GM18519 (cell line): Measurements from ENCODE around the gene CS.
A peak's percentile ranks its signal among the peaks of the same experiment; 100 is the strongest.
"Not testable (repeated sequence)": the region's sequence is repeated elsewhere in the genome, so short reads cannot be mapped to it uniquely, and the experiment has no call there.

Experiments
- ATAC-seq: cut with Tn5 transposase; IDR thresholded peaks from one replicate; pipeline ENCODE4 v1.9.1; 2021; ENCODE audit warnings: mild to moderate bottlenecking, moderate library complexity; ENCODE audit not compliant: unreplicated experiment, low FRiP score

The CS gene

DNA sequence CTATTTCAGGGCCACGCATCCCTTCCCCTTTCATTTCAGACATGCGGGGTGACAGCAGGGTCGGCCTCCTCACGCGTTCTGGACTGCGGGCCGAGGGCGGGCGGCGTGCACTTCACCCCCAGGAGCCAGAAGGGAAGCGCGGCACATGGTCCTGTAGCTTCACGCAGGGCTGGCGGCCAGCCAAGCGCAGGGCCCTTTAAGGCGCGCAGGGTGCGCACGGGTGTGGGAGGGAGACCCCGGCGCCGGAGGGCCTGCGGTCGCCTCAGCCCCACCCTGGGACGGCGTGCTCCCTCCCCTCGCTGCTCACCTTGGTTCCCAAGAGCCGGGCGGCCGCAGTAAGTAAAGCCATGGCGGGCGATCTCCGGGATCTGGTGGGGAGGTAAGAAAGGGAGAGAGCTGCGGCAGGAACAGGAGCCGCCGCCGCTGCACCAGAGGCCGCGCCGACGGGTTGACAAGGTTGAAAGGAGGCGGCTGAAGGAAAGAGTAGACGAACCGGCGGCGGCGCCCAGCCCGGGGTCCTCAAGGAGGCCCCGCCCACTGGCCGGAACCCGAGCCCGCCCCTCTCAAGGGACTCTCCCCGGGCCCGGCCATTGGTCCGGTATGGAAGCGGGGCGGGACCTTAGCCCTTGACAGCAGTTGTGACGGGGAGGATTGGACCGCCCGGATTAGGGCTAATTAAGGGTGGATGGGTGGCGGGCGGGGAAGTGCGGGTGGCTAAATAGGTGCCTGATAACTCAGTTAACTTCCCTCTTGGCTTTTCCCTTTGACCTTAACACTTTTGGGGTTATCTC lies at the start of gene CS:
TSS of gene CS (minus strand) at position 478 of the 791 bp plus-strand sequence. CDS start at position 349, 129 bp downstream.
- ATAC-seq = peak; percentile 79

DNA sequence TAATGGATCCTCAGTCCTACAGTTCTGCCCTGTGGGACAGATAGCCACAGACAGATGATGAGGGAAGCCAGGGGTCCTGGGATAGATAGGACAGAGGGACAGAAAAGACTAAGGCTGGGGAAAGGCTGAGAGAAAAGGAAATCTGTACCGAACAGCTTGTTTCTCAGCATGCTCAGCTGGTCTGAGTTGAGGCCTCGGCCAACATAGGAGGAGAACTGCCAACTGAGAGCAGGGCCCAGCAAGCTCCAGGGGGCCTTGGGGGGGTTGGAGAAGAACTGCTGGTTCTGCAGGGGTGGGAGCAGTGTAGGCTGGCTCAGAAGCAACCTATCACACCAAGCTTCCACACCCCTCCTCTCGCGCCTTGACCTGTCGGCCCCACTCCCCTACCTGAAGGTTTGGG lies 48.6 kb upstream of the CS start:
- ATAC-seq = no peak

DNA sequence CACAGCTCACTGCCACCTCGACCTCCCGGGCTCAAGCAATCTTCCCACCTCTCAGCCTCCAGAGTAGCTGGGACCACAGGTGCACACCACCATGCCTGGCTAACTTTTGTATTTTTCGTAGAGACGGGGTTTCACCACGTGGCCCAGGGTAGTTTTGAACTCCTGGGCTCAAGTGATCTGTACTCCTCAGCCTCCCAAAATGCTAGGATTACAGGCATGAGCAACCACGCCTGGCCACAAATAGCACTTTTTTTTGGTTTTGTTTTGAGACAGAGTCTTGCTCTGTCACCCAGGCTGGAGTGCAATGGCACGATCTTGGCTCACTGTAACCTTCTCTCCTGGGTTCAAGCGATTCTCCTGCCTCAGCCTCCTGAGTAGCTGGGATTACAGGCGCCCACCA lies 47.1 kb upstream of the CS start:
- not testable (repeated sequence) for ATAC-seq

DNA sequence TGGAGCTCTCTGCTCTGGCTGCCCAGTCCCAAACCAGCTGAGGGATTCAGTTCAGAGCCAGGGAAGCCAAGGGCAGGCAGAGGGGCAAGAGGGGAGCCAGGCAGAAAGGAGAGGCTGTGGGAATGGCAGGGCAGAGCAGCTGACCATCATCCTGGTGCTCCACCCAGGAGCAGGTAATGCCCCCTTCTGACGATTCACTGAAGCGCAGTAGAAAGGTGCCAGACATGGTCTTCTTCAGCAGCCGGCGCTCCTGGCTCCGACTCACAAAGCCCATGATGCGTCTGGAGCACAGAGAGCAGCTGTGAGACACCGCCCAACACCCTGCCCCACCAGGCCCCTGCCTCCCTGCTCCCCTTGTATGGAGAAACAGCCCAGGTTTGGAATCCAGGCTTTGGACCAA lies 46.5 kb upstream of the CS start:
- ATAC-seq = no peak

DNA sequence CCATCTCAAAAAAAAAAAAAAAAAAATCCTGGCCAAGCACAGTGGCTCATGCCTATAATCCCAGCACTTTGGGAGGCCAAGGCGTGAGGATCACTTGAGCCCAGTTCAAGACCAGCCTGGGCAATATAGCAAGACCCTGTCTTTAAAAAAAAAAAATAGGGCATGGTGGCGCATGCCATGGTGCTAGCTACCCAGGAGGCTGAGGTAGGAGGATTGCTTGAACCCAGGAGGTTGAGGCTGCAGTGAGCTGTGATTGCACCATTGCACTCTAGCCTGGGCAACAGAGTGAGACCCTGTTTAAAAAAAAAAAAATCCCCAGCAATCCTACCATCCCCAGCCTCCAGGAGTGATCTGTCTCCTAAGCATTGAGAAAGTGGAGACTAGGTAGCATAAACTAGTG lies 42.2 kb upstream of the CS start:
- ATAC-seq = not testable (repeated sequence)

DNA sequence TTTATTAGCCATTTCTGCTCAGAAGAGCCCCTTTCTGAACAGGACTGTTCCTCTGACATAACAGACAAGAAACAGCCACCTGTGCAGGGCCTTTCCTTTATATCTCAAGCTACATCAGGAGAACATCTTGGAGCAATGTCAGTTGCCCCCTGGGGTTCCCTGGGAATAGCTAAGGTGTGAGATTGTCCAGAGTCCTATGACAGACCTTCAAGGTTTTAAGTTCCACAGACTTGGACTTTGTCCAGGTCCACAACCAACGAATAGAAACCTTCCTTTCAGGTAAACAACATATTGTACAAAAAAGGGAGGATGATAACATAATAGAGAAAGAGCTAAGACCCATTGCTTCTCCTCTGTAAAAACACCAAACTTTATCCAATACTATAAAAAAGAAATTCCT lies 41.5 kb upstream of the CS start:
- ATAC-seq = no peak

DNA sequence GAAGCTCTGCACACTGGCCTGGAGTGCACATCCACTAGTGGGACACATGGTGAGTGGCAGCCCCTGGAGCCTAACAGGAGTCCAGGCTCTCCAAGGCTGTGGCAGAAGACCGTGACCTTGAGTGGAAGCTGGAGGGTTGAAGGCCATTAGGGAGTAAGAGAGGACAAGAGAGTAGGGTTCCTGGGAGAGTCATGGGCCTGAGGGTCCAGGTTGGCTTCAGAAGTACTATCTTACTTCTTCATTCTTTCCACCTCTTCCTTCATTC lies 39.0 kb upstream of the CS start:
- no peak for ATAC-seq

DNA sequence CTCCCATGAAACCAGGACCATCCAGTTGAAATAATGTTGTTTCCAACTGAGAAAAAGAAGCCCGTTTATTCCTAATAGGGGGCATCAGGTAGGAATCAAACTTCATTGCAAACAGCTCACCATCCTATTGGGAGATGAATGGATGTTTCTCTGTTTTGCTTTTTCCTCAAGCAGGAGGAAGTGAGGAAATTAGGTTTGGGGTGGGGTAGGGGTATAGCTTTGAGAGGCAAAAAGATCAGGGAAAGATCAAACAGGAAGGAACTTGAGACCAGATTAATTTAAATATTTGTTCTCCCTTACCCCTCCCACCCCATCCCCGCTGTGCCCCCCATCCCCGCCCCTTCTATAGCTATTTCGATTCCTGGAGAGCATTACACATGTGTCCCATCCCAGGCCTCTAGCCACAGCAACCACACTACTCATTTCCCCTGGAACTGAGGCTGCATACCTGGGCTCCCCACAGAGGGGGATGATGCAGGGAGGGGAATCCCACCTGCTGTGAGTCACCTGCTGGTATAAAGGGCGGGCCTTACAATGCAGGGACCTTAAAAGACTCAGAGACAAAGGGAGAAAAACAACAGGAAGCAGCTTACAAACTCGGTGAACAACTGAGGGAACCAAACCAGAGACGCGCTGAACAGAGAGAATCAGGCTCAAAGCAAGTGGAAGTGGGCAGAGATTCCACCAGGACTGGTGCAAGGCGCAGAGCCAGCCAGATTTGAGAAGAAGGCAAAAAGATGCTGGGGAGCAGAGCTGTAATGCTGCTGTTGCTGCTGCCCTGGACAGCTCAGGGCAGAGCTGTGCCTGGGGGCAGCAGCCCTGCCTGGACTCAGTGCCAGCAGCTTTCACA lies 38.4 kb upstream of the CS start, which contains the start of gene IL23A:
TSS of gene IL23A (plus strand) at position 577 of the 850 bp plus-strand sequence. CDS start at position 738, 161 bp downstream.
- ATAC-seq = no peak

DNA sequence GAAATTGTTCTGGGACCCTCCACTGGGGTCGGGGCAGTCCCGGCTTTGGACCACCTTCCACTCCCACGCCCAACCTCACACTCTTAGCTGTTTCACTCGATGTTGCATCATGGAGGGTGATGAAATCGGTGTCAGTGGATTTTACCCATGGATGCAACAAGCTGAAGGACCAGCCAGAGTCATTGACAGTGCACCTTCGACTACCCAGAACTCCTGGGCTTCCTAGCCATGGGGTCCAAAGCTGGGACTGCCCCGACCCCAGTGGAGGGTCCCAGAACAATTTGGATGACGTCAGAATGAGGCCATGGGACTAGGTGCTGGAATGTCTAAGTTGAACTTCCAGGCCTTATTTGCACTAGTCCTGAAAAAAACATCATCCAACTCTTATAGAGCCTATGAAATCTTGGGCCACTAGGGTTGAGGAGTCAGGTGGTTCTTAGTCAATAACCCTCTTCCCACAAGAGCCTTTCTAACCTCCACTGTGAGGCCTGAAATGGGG lies 37.7 kb upstream of the CS start:
- no peak for ATAC-seq

DNA sequence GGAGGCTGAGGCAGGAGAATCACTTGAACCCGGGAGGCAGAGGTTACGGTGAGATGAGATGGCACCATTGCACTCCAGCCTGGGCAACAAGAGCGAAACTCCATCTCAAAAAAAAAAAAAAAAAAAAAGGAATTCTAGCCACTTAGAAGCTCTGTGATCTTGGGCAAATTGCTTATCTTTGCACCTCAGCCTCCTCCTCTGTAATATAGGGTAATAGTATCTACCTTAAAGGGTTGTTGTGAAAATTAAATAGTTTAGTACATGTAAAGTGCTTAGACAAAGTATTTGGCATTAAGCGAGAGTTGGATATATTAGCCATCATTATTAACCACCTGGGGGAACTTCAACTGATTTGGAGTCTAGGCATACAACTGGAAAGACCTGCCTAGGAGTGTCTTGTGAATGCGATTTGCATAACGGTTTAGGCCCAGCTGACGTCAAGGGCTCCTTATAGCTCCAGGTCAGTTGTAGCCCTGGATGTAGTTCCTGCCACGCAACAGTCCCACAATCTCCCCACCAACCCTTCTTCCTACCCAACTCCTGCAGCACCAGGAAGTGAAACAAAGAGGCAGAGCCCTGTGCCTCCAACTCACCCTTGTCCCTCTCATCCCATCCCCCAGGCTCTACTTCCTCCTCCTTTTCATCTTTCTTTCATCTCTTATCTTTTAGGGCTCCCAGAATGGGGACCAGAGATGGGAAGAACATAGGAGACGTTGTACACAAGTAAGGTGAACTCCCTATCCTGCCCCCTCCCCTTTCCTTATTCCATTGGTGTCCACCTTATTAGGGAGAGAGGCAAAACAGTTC lies 36.4 kb upstream of the CS start:
- no peak for ATAC-seq

DNA sequence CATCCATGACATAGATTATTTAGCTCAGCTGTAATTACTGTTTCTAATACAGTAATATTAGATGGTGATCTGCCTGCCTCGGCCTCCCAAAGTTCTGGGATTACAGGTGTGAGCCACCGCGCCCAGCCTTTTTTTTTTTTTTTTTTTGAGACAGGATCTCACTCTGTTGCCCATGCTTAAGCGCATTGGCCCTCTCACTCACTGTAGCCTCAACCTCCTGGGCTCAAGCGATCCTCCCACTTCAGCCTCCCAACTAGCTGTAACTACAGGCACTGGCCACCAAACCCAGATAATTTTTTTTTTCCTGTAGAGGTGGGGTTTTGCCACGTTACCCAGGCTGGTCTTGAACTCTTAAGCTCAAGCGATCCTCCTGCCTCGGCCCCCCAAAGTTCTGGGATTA lies 35.4 kb upstream of the CS start:
- ATAC-seq = not testable (repeated sequence)

DNA sequence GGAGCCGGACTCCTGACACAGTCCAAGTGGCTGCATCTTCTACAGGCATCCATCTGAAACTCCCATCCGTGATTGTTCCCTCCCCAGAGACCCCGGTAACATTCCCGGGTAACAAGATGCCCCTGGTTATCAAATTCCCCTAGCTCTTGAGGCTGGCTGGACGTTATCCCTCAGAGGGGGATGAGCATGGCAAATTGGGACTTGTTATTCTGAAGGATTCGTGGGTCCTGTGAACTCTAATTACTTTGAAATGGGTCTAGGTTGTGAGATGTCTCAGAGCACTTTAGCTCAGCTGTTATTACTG lies 34.3 kb upstream of the CS start:
- no peak for ATAC-seq

DNA sequence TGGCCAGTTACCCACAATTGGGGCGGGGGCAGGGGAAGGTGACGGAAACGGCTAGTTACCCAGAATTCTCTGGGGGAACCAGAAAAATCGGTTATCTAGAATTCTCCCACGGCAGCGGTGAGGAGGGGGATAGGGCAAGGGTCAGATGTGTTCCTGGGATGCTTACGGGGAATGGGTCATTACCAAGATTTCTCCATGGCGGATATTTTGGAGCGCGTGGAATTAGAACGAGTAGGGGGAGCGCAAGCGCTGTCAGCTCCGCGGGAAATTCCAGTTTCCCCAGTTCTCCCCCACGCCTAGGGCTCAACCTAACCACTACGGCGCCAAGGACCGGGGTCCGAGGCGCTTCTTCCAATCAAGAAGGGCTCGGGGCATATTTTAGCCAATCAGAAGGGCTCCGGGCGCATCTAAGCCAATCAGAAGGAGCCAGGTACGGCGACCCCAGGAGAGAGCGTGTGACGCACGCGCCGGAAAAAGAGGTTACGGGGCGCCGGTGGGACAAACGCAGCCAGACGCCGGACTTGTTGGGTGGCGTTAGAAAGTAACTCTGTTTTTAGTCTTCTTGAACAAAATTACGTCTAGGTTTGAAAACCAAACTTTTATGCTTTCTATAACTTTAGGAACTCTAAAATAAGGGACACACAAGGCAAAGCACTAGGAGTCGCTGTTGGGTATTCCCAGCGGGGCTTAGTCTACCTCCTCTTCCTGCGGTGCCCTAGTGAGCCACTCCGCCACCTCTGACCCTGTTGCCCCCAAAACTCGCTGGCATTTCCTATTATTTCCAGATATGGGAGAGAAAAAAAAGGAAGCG lies 33.8 kb upstream of the CS start, which contains the start of gene PAN2:
TSS of gene PAN2 (minus strand) at position 322 of the 811 bp plus-strand sequence. CDS start 906 bp downstream, outside the sequence.
- peak; percentile 79 for ATAC-seq

DNA sequence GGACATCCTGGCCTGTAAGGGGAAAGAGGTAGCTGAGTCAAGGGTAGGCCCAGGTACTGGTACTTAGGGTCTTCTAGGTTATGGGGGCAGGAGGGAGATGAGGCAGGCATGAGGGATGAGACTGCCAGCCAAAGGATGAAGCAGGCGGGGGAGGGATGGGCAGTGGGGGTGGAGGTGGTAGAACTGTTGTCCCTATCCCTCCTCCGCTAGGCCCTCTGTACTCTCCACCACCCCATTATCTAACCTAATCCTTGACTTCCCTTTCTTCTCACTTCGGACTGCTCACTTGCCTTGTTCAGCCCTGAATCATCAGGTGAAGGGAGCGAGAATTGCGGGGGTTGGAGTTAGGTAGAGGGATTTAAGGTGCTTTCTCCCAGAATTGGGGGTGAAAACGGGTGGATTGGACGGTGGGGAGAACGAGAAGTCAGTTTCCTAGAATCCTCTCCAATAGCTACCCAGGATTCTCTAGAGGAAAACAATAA lies 33.1 kb upstream of the CS start:
- no peak for ATAC-seq

DNA sequence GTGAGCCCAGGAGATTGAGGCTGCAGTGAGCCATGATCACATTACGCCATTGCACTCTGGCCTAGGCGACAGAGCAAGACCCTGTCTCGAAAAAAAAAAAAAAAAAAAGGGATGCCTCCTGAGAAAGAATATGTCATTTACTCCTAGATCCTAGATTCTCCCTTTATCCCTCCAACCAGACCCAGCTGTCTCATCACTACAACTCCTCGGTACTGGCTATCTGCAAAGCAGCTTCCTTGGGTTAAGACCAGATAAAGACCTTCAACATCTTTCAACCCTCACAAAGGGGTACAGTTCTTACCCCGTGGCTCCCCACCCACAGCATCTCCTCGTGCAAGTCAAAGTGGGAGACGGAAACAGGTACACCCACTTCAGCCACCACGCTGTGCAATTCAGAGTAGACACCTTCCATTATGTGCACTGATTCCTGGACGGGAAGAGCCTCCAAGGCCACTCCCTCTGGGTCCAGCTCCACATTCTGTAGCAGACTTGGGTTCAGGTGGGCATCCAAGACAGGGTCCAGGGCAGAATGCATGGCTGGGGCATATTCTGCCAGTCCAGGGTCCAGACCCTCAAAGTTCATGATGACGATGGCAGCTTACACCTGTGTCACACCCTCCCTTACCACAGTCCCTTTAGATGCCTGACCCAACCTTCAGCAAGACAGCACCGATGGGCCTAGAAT lies 32.5 kb upstream of the CS start:
- ATAC-seq = no peak

DNA sequence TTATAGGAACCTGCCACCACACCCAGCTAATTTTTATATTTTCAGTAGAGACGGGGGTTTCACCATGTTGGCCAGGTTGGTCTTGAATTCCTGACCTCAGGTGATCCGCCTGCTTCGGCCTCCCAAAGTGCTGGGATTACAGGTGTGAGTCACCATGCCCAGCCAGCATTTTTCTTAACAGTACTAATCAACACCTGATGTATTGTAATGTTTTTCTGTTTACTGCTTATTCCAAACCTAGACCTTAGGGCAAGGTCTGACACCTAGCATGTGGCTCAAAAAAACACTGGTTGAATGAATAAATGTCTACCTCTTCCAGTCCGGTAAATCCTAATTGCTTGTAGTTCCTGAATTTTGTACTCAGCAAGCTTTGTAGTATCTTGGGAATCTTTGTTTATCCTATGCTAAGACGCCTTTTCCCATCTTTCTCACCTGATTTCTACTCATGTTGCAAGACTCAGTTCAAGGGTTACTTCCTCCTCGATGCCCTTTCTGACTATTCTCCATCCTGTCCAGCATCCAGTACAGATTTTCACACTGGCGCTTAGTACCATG lies 30.9 kb upstream of the CS start:
- ATAC-seq = no peak

DNA sequence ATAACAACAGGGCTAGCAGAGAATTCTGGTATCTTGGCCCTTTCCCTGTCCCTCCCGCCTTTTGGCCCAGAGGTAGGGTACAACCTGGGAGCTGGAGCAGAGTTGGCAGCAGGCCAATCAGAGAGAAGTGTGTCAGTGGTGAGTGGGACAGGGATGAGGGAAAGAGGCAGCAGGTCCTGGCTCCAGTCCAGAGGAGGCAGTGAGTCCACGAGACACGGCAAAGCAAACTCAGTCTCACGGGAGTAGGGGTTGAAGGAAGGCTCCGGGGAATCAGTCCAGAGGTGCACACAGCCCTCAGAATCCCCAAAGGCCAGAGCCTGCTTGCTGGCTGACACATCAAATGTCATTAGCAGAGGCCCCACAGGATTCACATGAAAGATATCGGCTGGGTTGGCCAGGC lies 26.4 kb upstream of the CS start:
- ATAC-seq = no peak

DNA sequence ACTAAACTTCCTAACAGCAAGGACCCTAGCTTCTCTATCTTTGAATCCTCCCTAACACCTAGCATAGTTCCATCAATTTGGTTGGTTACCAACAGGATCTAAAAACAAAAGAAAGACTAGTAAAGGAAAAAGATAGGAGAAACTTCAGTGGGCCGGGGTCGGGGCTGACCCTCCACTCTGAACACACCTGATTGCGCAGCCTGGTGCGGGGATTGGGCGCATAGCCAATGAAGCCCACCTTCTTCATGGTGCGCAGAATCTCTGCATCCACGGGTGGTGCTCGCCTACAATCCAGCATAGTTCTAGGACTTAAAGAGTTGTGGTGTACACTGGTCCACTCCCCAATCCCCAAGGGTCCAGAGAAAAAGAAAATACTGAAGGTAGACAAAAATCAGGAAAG lies 26.0 kb upstream of the CS start:
- ATAC-seq = no peak

DNA sequence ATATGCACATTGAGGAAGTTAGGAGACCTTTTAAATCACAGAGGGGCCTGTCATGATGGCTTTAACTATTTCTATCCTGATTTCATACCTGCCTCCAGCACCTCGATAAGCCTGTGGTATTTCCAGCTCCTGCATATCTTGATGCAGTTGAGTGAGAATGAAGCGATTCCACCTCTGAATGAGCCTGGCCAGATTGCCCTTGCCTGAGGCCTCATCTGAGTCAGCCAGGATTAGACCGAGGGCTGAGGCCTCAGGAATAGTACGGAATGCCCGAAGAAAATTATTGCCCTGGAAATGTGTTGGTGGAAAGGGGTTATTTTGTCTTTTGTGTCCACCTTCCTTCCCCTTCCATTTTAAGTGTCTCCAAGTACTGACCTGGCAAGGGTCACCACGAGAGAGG lies 24.1 kb upstream of the CS start:
- ATAC-seq = no peak
